NCI-H1417 (cell line): Measurements from ENCODE around the gene AIP.

Experiments used
- DNase-seq, 3 experiments: peaks; one replicate each; lab custom pipeline; 2025; lab: John Stamatoyannopoulos, UW

AIP gene

DNA sequence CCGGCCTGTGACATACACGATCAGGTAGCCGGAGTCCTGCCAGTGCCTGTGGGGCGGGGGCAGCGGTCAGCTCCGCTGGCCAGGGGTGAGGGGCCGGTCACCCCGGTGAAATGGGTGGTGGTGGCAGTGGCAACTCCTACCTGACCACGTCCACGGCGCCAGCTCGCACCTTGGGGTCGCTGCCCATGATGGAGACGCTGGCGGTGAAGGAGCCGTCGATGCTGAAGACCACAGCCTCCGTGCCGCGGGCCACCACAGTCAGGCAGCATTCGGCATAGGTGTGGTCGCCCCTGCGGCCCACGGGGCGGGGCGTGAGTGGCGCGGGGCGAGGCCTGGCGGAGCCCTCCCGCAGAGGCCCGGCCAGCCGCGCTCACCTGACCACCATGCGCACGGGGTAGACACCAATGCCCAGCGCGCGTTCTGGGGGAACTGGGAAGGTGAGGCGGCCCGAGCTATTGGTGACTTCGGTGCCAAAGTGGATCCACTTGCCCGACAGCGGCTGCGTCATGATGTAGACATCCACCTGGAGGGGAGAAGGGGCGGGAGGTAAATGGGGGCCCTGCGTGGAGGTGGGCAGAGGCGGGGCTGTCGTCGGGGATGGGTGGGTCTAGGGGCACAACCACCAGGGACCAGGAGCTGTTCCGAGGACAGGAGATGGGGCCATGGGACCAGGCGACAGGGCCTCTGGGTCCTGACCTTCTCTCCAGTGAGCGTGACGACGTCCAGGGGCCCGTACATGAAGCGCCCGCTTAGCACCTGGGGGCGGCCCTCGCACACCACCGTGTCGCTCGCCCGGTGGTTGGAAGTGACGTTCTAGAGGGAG, 10.9 kb downstream of the AIP start:
- DNase-seq: no peak

DNA sequence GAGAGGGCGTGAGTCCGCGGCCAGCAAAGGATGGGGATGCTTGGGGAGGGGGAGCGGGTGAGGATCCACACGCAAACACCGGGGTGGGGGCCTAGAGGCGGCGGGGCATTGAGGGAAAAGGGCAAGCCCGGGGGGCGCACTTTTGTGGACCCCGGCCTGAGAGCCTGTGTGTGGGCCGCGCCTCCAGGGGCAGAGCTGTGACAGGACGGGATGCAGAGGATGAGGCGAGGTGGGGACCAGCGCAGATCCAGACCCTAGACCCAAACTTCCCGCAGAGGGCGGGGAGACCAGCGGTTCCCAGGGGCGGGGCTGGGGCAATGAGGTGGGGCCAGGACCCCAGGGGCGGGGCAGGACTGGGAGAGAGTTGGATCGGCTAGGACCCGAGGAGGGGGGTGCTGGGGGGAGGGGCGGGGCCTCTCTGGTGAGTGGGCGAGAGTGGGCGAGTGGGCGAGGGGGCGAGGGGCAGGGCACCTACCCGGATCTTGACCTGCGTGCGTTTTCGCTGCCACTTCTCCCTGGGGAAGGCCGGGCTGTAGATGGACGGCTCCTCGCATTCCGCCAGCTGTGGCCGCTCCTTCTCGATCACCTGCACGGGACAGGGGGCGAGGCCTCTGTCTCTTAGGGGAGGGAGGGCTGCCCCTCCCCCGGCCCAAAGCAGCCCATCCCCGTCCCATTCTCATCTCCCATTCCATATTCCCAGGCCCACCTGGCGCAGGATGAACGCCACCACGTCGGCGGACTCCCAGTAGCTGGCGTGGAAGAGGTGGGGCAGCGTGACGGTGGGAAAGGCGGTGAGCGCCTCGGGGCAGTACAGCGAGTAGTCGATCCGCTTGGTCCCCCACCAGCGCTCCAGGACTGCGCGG, 11.8 kb downstream of the AIP start:
- no peak for DNase-seq

GRCh38 chr11:67495234-67496005, 12.6 kb downstream of the AIP start:
- DNase-seq: no peak

DNA sequence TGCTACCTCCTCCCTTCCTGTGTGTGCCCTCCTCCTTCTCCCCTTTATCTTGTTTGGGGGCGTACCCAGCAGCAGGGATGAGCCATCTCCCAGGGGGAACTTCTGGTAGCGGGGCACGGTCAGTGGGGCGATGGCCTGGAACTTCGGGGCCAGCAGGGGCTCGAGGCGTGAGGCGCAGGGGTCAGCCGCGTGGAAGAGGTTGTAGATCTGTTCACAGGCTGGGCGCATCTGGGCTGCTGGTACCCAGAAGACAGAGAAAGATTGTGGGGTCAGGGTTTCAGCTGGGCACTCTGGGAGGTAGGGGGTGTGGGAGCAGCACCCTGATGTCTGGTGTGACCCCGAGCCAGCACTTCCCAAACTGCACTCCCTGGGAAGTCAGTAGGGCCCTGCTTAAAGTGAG, 13.3 kb downstream of the AIP start:
- no peak for DNase-seq

GRCh38 chr11:67497656-67498291, 14.9 kb downstream of the AIP start:
- DNase-seq: no peak

GRCh38 chr11:67498544-67498972, 15.7 kb downstream of the AIP start:
- DNase-seq: no peak

DNA sequence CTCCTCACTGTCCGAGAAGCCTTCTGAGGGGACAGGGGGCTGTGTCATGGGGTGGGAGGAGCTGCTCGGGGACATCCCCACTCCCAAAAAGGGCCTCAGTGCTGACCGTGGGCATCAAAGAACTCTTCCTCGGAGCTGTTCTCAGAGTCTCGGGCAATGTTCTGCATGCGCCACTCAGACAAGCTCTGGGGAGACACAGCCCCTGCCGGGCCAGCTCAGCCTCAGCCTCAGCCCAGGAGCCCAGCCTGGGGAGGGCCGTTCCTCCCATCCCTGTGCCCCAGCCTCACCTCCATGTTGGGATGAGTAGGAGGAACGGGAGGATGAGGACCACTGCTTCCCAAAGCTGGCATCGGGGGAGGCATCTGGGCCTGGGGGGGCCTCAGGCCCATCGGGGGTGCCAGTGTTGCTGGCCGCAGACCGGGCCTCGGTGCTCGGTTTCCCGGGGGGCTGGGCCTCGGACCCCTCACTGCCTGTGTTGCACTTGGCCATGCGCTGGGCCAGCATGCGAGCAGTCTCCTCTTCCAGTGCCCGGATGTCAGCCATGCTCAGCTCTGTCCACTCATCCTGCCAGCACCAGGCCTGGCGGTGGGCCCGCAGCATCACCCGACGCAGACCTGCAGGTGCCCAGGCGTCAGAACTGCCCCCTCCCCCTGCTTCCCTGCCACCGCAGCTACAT, 17.1 kb downstream of the AIP start:
- no peak for DNase-seq

DNA sequence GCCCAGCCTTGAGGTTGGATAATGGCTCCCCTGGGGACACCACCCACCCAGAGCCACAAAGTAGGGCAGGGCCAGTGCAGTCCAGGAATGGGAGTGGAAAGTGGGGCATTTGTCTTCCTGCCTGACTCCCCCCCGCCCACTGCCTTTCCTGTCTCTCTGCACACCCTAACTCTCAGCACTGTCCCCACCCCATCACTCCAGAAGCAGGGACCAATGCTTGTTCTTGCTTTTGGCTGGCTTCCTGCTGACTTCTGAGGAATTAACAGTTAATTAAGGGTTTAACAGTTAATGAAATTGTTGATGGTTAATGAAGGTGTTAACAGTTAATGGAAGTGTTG, 17.6 kb downstream of the AIP start:
- peak in 1 of 3 experiments; percentile 21 for DNase-seq

GRCh38 chr11:67500831-67501715, 18.2 kb downstream of the AIP start:
- DNase-seq: no peak

GRCh38 chr11:67501854-67502253, 19.0 kb downstream of the AIP start:
- no peak for DNase-seq

- DNase-seq: no peak
Observed at GRCh38 chr11:67502328-67502979, 19.6 kb downstream of the AIP start.

DNA sequence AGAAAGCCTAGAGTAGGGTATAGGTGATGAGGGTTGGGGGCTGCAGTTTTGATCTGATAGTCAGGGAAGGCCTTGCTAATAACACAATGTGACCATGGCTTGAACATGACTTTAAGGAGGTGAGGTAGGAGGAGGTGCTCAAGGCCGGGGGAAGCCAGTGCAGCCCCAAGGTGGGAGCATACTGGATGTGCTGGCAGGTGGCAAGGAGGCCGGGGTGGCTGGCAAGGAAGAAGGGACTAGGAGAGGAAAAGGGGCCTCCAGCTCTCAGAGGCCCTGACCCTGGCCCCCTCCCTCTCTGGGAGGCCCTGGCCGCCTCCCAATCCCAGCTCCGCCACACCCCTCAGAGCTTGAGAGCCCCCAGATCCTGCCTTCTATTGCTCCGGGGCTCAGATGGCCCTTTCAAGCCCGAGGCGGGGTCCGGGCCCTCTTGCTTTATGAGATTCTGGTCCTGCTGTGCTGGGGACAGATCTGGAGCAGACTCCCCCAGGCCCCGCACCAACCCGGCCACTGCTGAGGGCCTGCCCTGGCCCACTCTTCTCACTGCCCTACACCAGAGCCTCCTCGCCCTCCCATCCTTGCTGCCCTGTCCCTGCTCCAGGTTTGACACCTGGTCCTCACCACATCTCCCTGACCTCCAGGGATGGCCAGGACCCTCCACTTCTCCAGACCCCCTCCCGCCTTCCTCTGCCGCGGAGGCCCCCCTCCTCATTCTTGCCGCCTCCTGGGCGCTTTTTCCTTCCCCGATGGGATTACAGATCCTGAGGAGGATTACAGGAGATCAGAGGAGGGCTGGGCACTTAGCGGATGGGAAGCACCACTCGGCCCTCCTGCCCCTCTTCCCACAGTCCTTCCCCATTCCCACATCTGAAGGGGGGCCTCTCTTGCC, 20.5 kb downstream of the AIP start:
- DNase-seq: no peak

GRCh38 chr11:67504005-67504949, 21.5 kb downstream of the AIP start:
- peak; percentile 18 to 85 (median 81) for DNase-seq

DNA sequence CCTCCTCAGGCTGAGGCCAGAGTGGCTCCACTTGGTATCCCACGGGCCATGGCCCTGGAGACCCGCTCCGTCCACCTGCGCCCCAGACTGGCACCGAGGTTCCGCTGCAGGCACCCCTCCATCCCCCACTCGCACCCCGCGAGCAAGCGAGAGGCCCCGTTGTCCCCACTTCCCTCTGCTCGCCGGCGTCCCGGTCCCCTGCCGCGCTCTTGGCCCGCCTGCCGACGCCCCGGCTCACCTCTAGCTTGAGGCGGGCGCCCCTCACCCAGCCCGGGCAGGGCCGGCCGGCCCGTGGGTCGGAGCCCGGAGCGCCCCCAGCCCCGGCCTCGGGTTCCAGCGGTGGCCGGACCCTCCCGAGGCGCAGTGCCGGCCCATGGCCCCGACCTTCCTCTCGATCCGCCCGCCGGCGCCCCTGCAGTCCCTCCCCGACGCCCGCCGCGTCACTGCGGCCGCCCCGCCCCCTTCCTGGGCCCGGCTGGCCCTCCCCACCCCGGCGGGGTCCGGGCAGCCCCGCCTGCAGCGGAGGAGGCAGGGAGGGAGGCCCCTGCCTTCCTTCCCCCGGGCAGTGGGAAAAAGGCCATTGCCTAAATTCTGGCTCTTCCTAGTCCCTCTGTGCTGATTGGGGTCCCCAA, 22.2 kb downstream of the AIP start, which contains the start of gene PITPNM1:
PITPNM1 (minus strand) TSS at position 414 of the 632 bp plus-strand sequence. CDS start 1,183 bp downstream, outside the sequence.
- DNase-seq: peak; percentile 33 to 67 (median 63)

- peak; percentile 79 to 90 (median 80) for DNase-seq
Observed at GRCh38 chr11:67505605-67506396, 23.0 kb downstream of the AIP start.

DNA sequence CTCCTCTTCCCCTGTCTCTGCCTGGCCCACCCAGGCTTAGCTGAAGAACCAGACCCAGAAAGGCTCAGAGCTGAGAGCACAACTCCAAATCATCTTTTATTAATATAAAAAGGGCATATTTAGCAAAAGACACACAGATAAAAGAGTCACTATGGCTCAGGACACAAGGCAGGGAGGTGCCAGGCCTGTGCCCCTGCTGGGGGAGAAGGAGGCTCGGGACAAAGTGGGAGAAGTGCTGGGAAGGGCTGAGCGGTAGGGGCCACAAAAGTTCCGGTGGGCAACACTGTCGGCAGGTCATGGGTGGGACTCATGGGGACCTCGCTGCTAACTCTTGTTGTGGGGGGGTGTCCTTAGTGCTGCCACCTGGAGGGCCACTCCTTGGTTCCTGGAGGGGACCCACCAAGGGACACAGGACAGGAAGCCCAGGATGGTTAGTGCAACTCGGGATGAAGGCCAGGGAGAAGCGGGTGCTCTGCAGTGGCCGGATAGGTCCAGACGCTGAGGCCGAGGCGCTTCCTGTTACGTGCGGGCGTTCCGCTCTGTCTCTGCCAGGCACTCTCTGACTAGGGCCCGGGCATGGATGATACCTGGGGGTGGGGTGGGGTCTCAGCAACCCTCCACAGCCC, 23.7 kb downstream of the AIP start:
- no peak for DNase-seq
